ENCODE results near the gene WDFY1. TPM values are rescaled to one million over a fixed set of nuclear protein-coding genes. Genes with fewer than 3 reads are reported as not detected.

Gene WDFY1
- total and polyA plus RNA-seq, 2 donors (not counting 3 experiments of a cell fraction or from before 2014, with no cell fraction given), result 54.7 to 68.7 TPM

DNA sequence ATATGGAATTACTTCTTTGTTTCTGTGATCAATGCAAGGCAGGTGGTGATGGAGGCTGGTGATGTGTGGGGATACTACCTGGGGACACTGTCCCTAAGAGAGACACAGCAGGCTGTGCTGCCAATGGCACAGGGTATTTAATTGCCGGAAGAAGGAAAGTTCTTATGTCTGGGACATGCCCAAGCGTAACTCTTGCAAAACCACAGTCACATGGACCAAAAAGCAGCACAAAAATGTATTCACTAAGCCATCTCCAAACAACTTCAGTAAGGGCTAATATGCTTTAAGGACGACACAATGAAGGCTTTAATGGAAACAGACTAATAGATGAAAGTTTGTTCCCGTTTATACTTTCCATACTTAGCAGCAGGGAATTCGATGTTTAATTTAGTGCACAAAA, 58.0 kb downstream of the WDFY1 start:
- H3K36me3 ChIP-seq (ENCODE audit: control insufficient read depth in 2 of 2, extremely low read depth in 1 of 2, insufficient read depth in 2 of 2, low read length in 2 of 2), result peaks cover 6 to 9% of the 10 kb centered on the region in 2 experiments
- TF ChIP-seq JUN (IDR thresholded peaks at IDR 0.05; ENCODE audit: borderline replicate concordance, insufficient read depth, insufficient read length, low read depth), result no peak
- TF ChIP-seq FOS (IDR thresholded peaks at IDR 0.05; ENCODE audit: borderline replicate concordance, insufficient read depth, low read length), result no peak
- TF ChIP-seq MYC (IDR thresholded peaks at IDR 0.05; ENCODE audit: low read depth, low read length), result no peak
- TF ChIP-seq POLR2AphosphoS5 (IDR thresholded peaks at IDR 0.05; ENCODE audit: insufficient read depth, low read depth, low read length), result no peak
- no peak for TF ChIP-seq POLR2A (IDR thresholded peaks at IDR 0.05; ENCODE audit: low read depth, low read length)
- no peak for TF ChIP-seq EZH2 (IDR thresholded peaks at IDR 0.05; ENCODE audit: borderline replicate concordance, low read depth, low read length, severe bottlenecking)
- TF ChIP-seq, protein P1, sequence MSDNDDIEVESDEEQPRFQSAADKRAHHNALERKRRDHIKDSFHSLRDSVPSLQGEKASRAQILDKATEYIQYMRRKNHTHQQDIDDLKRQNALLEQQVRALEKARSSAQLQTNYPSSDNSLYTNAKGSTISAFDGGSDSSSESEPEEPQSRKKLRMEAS (IDR thresholded peaks at IDR 0.05; ENCODE audit: insufficient read depth, insufficient read length), result no peak
- no peak for TF ChIP-seq GATA2 (IDR thresholded peaks at IDR 0.05; ENCODE audit: insufficient read depth, insufficient read length, low read depth, low read length)
- TF ChIP-seq, protein P2, sequence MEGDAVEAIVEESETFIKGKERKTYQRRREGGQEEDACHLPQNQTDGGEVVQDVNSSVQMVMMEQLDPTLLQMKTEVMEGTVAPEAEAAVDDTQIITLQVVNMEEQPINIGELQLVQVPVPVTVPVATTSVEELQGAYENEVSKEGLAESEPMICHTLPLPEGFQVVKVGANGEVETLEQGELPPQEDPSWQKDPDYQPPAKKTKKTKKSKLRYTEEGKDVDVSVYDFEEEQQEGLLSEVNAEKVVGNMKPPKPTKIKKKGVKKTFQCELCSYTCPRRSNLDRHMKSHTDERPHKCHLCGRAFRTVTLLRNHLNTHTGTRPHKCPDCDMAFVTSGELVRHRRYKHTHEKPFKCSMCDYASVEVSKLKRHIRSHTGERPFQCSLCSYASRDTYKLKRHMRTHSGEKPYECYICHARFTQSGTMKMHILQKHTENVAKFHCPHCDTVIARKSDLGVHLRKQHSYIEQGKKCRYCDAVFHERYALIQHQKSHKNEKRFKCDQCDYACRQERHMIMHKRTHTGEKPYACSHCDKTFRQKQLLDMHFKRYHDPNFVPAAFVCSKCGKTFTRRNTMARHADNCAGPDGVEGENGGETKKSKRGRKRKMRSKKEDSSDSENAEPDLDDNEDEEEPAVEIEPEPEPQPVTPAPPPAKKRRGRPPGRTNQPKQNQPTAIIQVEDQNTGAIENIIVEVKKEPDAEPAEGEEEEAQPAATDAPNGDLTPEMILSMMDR (IDR thresholded peaks at IDR 0.05; ENCODE audit: extremely low read depth in 1 of 2, insufficient read depth in 1 of 2, low read depth in 1 of 2, low read length in 2 of 2), result no peak
- no peak overlapping the region for H3K4me2 ChIP-seq (ENCODE audit: insufficient read depth, low read length)
- FAIRE-seq (no peak), DNase-seq (ENCODE audit: low read depth, low spot score) (no peak)
- ChIA-PET POLR2A (no interaction called here), CTCF (no interaction called here)
- no TSS peak for BruUV-seq (replicated peaks)
- no peak overlapping the region for H2AFZ ChIP-seq (ENCODE audit: low read depth, low read length)
- H3K4me1 ChIP-seq (ENCODE audit: control insufficient read depth, extremely low read depth, insufficient read depth, low read length), result no peaks in the 10 kb centered on the region
- H3K27me3 ChIP-seq (ENCODE audit: control insufficient read depth in 2 of 2, insufficient read depth in 2 of 2, low read length in 2 of 2), result no peaks in the 10 kb centered on the region
- no peak overlapping the region for H3K27ac ChIP-seq (ENCODE audit: insufficient read depth, low read depth, low read length)
- no peaks in the 10 kb centered on the region for H3K9me1 ChIP-seq (replicated peaks; ENCODE audit: control insufficient read depth, extremely low read depth, insufficient read depth, low read length)
- intact Hi-C loops (cut with micrococcal nuclease), result no loop called here
- H3K4me3 ChIP-seq (replicated peaks in 1 of 3; ENCODE audit: insufficient read depth in 1 of 3, low read depth in 1 of 3, low read length in 3 of 3), result no peak overlapping the region
- no peaks in the 10 kb centered on the region for H4K20me1 ChIP-seq (replicated peaks; ENCODE audit: control insufficient read depth, extremely low read depth, insufficient read depth, low read length)
- no peaks in the 10 kb centered on the region for H3K9me3 ChIP-seq (replicated peaks; ENCODE audit: control insufficient read depth, insufficient read depth, low read length)
- dilution Hi-C loops (cut with MboI; ENCODE audit: extremely low pct_ligation_motif_present, low sequenced_read_pairs), result no loop called here
- no peak overlapping the region for H3K9ac ChIP-seq (replicated peaks; ENCODE audit: extremely low read depth, insufficient read depth, low read length)
- H3K79me2 ChIP-seq (ENCODE audit: control insufficient read depth, insufficient read depth, low read length), result no peaks in the 10 kb centered on the region

Measured in endothelial cell of umbilical vein (primary cell).